HepG2 (cell line): ENCODE results near the gene TTLL8. TPM values are rescaled to one million over a fixed set of nuclear protein-coding genes. Genes with fewer than 3 reads are reported as not detected.

Experiments
- CBX1 ChIP-seq: IDR thresholded peaks from one replicate; pipeline ENCODE4 v1.6.1; 2016; ENCODE audit warnings: antibody characterized with exemption, low read depth
- FLYWCH1 ChIP-seq: sonication (generic); formaldehyde crosslinking; IDR thresholded peaks from 2 replicates; pipeline ENCODE4 v1.8.1; 2023; ENCODE audit warnings: mild to moderate bottlenecking, missing genetic modification reagents
- GABPB1 ChIP-seq: IDR thresholded peaks from 2 replicates; pipeline ENCODE4 v1.6.1; 2016; ENCODE audit warnings: mild to moderate bottlenecking, missing genetic modification reagents, moderate library complexity, missing compliant biosample characterization
- HNF4G ChIP-seq, 2 experiments: sonication (generic) in 1 of 2; formaldehyde crosslinking in 1 of 2; IDR thresholded peaks; 2 replicates each; pipeline versions ENCODE4 v1.4.0 to v1.6.1; 2011 to 2020; ENCODE audit warnings: borderline replicate concordance in 2 of 2, low read depth in 2 of 2, mild to moderate bottlenecking in 2 of 2, low read length in 1 of 2, missing genetic modification reagents in 1 of 2, moderate library complexity in 1 of 2
- KDM3A ChIP-seq: IDR thresholded peaks from 2 replicates; pipeline ENCODE4 v1.6.1; 2018; ENCODE audit warnings: low read depth, missing compliant biosample characterization
- KDM5B ChIP-seq: sonication (generic); formaldehyde crosslinking; IDR thresholded peaks from 2 replicates; pipeline ENCODE4 v1.4.0; 2020; ENCODE audit warnings: missing genetic modification reagents, mild to moderate bottlenecking, borderline replicate concordance
- NKX3-1 ChIP-seq: sonication (generic); formaldehyde crosslinking; IDR thresholded peaks from 2 replicates; pipeline ENCODE4 v1.5.0; 2020; ENCODE audit warnings: missing genetic modification reagents
- PHF21A ChIP-seq: sonication (generic); formaldehyde crosslinking; IDR thresholded peaks from 2 replicates; pipeline ENCODE4 v1.5.0; 2020; ENCODE audit warnings: mild to moderate bottlenecking, missing genetic modification reagents
- PITX1 ChIP-seq: sonication (generic); formaldehyde crosslinking; IDR thresholded peaks from 2 replicates; pipeline ENCODE4 v1.5.1; 2020; ENCODE audit warnings: mild to moderate bottlenecking, missing genetic modification reagents
- RBAK ChIP-seq: sonication (generic); formaldehyde crosslinking; IDR thresholded peaks from 2 replicates; pipeline ENCODE4 v1.5.1; 2020; ENCODE audit warnings: mild to moderate bottlenecking, missing genetic modification reagents
- TAF1 ChIP-seq: sonication (generic); formaldehyde crosslinking; IDR thresholded peaks from 2 replicates; pipeline ENCODE4 v1.4.0; 2020; ENCODE audit warnings: missing genetic modification reagents
- TCF12 ChIP-seq, 2 experiments: fragments of 450-650 bp in 1 of 2; sonication (generic) in 1 of 2; formaldehyde crosslinking in 1 of 2; IDR thresholded peaks; 2 replicates each; pipeline versions ENCODE4 v1.6.1 to v1.8.0; 2017 to 2022; ENCODE audit warnings: antibody characterized with exemption in 1 of 2, mild to moderate bottlenecking in 1 of 2, missing genetic modification reagents in 1 of 2, moderate library complexity in 1 of 2
- ZC3H4 ChIP-seq: sonication (generic); formaldehyde crosslinking; IDR thresholded peaks from 2 replicates; pipeline ENCODE4 v1.4.0; 2020; ENCODE audit warnings: missing genetic modification reagents, borderline replicate concordance
- ZNF615 ChIP-seq: sonication (generic); formaldehyde crosslinking; IDR thresholded peaks from 2 replicates; pipeline ENCODE4 v1.5.0; 2020; ENCODE audit warnings: mild to moderate bottlenecking, missing genetic modification reagents, borderline replicate concordance
- ZNF766 ChIP-seq: sonication (generic); formaldehyde crosslinking; IDR thresholded peaks from 2 replicates; pipeline ENCODE4 v1.5.0; 2020; ENCODE audit warnings: missing genetic modification reagents, borderline replicate concordance
- ZSCAN30 ChIP-seq: sonication (generic); formaldehyde crosslinking; IDR thresholded peaks from 2 replicates; pipeline ENCODE4 v1.5.0; 2020; ENCODE audit warnings: mild to moderate bottlenecking, missing genetic modification reagents
- polyA plus RNA-seq, 8 experiments: library from polyadenylated mRNA; depleted of rRNA in 3 of 8; stranded (reverse) in 7 of 8; unstranded in 1 of 8; fragments of >200 nt; fragmentation: Illumina TruSeq in 4 of 8; extraction: Trizol in 4 of 8; gene quantifications; 2 replicates each; pipeline versions ENCODE4 v1.2.1 to v1.2.3, GENCODE V29; 2011 to 2016; ENCODE audit warnings: low read depth in 4 of 8, missing spikeins in 1 of 8, mixed read lengths in 1 of 8; ENCODE audit not compliant: insufficient read depth in 1 of 8
- total RNA-seq, 5 experiments: library from RNA; depleted of rRNA; stranded (reverse); fragments of >200 nt; fragmentation: Illumina TruSeq; extraction: Trizol; gene quantifications; 2 replicates each; pipeline ENCODE4 v1.2.3, GENCODE V29; 2016; ENCODE audit warnings: low read depth in 1 of 5
- TF ChIP-seq, protein P1 (sequence below): IDR thresholded peaks from 2 replicates; pipeline ENCODE4 v1.6.1; 2016; ENCODE audit warnings: mild to moderate bottlenecking
- TF ChIP-seq, protein P2 (sequence below): sonication (generic); formaldehyde crosslinking; IDR thresholded peaks from 2 replicates; pipeline ENCODE4 v1.4.0; 2020; ENCODE audit warnings: missing genetic modification reagents
- TF ChIP-seq, protein P3 (sequence below): sonication (generic); formaldehyde crosslinking; IDR thresholded peaks from 2 replicates; pipeline ENCODE4 v1.4.0; 2020; ENCODE audit warnings: missing genetic modification reagents, borderline replicate concordance

TTLL8 gene
- total and polyA plus RNA-seq, 2 of the 13 experiments (the other 11 are each of a cell fraction or from before 2014, with no cell fraction given), result not detected

DNA sequence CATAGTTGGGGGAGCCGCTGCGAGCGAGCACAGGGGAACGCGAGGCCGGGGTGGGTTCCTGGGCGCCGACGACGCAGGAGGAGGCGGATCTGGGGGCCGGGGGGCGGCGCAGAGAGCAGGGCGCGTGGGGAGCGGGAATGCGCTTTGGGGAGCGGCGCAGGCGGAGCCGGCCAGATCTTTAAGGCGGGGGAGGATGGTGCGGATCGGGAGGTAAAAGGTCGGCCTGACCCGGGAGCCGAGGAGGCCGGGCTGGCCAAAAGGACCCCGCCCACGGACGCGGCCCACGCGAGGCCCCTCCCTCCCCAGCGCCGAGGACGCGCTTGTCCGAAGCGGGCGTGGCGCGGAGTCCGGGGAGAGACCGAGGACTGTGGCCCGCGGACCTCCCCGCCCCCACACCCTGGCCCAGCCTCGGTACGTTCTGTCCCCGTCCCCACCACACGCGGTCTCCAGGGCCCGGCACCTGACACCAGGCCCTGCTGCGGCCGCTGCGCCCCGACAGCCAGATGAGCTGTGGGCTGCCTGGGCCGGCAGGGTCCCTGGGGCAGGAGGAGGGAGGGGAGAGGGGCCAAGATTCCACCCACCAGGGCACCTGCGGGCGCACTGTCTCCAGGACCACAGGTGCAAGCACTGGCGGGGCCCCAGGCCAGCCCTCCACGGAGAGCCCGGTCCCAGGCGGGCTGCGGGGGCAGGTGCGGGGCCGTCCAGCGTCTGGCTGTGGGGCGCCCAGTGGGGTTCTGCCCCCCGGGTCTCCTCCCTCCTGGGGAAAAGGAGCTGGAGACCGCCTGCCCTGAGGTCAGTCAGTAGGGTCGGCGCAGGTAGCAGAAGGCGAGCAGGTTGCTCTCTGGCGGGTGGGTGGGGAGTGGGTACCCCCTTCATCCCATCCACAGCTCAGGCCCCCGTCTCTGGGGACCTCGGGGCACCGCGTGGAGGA is 86.6 kb downstream of the TTLL8 start (continued):
- TF ChIP-seq KDM5B (CRISPR knock-in tag), result peak; percentile 7; the same call in 1 of the 2 replicates
- 0 out of 2 replicates have a peak, but pooled peaks have one; percentile 21 for TF ChIP-seq KDM3A (CRISPR knock-in tag)
- TF ChIP-seq ZNF615 (CRISPR knock-in tag), result no peak
- TF ChIP-seq FLYWCH1 (CRISPR knock-in tag), result 0 out of 2 replicates have a peak, but pooled peaks have one; percentile 39
- peak; percentile 47; the same call in 1 of the 2 replicates for TF ChIP-seq TAF1
- TF ChIP-seq, protein P1, sequence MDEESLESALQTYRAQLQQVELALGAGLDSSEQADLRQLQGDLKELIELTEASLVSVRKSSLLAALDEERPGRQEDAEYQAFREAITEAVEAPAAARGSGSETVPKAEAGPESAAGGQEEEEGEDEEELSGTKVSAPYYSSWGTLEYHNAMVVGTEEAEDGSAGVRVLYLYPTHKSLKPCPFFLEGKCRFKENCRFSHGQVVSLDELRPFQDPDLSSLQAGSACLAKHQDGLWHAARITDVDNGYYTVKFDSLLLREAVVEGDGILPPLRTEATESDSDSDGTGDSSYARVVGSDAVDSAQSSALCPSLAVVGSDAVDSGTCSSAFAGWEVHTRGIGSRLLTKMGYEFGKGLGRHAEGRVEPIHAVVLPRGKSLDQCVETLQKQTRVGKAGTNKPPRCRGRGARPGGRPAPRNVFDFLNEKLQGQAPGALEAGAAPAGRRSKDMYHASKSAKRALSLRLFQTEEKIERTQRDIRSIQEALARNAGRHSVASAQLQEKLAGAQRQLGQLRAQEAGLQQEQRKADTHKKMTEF (CRISPR knock-in tag), result peak; percentile 32; the same call in 1 of the 2 replicates
- peak; percentile 43 for TF ChIP-seq CBX1
- peak; percentile 38; the same call in 1 of the 2 replicates for TF ChIP-seq PHF21A (CRISPR knock-in tag)
- 0 out of 2 replicates have a peak, but pooled peaks have one; percentile 55 for TF ChIP-seq ZNF766 (CRISPR knock-in tag)
- TF ChIP-seq TCF12 (IDR thresholded peaks at IDR 0.05), result no peak
- TF ChIP-seq TCF12 (CRISPR knock-in tag; IDR thresholded peaks at IDR 0.05), result peak; percentile 67; the same call in 1 of the 2 replicates
- no peak for TF ChIP-seq NKX3-1 (CRISPR knock-in tag)
- peak; percentile 25; the same call in 1 of the 2 replicates for TF ChIP-seq GABPB1 (CRISPR knock-in tag)
- TF ChIP-seq ZSCAN30 (CRISPR knock-in tag), result 0 out of 2 replicates have a peak, but pooled peaks have one; percentile 17
- TF ChIP-seq ZC3H4 (CRISPR knock-in tag), result peak; percentile 85; the same call in 1 of the 2 replicates
- TF ChIP-seq, protein P2, sequence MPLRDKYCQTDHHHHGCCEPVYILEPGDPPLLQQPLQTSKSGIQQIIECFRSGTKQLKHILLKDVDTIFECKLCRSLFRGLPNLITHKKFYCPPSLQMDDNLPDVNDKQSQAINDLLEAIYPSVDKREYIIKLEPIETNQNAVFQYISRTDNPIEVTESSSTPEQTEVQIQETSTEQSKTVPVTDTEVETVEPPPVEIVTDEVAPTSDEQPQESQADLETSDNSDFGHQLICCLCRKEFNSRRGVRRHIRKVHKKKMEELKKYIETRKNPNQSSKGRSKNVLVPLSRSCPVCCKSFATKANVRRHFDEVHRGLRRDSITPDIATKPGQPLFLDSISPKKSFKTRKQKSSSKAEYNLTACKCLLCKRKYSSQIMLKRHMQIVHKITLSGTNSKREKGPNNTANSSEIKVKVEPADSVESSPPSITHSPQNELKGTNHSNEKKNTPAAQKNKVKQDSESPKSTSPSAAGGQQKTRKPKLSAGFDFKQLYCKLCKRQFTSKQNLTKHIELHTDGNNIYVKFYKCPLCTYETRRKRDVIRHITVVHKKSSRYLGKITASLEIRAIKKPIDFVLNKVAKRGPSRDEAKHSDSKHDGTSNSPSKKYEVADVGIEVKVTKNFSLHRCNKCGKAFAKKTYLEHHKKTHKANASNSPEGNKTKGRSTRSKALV (CRISPR knock-in tag), result peak; percentile 83; the same call in 1 of the 2 replicates
- TF ChIP-seq HNF4G (IDR thresholded peaks at IDR 0.05; ENCODE audit: borderline replicate concordance, low read depth, low read length), result 0 out of 2 replicates have a peak, but pooled peaks have one; percentile 17
- TF ChIP-seq HNF4G (CRISPR knock-in tag; IDR thresholded peaks at IDR 0.05; ENCODE audit: borderline replicate concordance, low read depth), result no peak
- no peak for TF ChIP-seq RBAK
- TF ChIP-seq, protein P3, sequence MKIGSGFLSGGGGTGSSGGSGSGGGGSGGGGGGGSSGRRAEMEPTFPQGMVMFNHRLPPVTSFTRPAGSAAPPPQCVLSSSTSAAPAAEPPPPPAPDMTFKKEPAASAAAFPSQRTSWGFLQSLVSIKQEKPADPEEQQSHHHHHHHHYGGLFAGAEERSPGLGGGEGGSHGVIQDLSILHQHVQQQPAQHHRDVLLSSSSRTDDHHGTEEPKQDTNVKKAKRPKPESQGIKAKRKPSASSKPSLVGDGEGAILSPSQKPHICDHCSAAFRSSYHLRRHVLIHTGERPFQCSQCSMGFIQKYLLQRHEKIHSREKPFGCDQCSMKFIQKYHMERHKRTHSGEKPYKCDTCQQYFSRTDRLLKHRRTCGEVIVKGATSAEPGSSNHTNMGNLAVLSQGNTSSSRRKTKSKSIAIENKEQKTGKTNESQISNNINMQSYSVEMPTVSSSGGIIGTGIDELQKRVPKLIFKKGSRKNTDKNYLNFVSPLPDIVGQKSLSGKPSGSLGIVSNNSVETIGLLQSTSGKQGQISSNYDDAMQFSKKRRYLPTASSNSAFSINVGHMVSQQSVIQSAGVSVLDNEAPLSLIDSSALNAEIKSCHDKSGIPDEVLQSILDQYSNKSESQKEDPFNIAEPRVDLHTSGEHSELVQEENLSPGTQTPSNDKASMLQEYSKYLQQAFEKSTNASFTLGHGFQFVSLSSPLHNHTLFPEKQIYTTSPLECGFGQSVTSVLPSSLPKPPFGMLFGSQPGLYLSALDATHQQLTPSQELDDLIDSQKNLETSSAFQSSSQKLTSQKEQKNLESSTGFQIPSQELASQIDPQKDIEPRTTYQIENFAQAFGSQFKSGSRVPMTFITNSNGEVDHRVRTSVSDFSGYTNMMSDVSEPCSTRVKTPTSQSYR (CRISPR knock-in tag), result no peak
- peak; percentile 16; the same call in 1 of the 2 replicates for TF ChIP-seq PITX1
